D721Med (cell line): Measurements from ENCODE around the gene ANO1.
A peak's percentile ranks its signal among the peaks of the same experiment; 100 is the strongest.

Experiments used
- DNase-seq: peaks from one replicate; pipeline ENCODE4 v3.0.0; 2011; ENCODE audit warnings: low spot score; ENCODE audit not compliant: insufficient read length
- FAIRE-seq: peaks from 2 replicates; lab custom pipeline; 2011; peaks lifted over from hg19 to GRCh38; lab: Jason Lieb, UNC
- CTCF ChIP-seq: IDR thresholded peaks from 2 replicates; pipeline ENCODE4 v1.5.1; 2012; ENCODE audit warnings: mild to moderate bottlenecking, control low read depth; ENCODE audit not compliant: insufficient read depth; ENCODE audit errors: missing control alignments

ANO1 gene

DNA sequence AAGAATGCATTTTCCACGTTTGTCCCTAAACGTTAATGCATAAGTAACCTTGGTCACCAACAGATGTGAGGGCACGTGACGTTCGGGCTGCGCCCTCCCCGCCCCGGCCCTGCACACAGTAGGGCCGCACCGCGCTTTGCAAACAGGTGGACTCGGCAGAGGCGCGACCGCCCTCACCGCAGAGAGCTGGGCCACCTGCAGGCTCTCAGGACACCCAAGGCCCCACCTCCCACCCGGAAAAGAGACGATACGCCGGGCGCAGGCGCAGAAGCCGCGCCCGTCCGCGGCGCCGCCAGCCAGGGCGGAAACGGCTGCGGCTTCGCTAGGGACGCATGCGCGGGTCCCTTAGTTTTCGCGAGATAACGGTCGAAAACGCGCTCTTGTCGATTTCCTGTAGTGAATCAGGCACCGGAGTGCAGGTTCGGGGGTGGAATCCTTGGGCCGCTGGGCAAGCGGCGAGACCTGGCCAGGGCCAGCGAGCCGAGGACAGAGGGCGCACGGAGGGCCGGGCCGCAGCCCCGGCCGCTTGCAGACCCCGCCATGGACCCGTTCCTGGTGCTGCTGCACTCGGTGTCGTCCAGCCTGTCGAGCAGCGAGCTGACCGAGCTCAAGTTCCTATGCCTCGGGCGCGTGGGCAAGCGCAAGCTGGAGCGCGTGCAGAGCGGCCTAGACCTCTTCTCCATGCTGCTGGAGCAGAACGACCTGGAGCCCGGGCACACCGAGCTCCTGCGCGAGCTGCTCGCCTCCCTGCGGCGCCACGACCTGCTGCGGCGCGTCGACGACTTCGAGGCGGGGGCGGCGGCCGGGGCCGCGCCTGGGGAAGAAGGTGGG lies 125.0 kb downstream of the ANO1 start, which contains the start of gene FADD:
Gene FADD (plus strand): TSS at position 377 of the 831 bp plus-strand sequence. CDS start 164 bp downstream, at position 541.
- TF ChIP-seq CTCF: no peak
- no peak for FAIRE-seq
- DNase-seq: peak; percentile 79

GRCh38 chr11:70203751-70204465 lies 125.8 kb downstream of the ANO1 start:
- no peak for TF ChIP-seq CTCF
- FAIRE-seq (no peak), DNase-seq (no peak)

DNA sequence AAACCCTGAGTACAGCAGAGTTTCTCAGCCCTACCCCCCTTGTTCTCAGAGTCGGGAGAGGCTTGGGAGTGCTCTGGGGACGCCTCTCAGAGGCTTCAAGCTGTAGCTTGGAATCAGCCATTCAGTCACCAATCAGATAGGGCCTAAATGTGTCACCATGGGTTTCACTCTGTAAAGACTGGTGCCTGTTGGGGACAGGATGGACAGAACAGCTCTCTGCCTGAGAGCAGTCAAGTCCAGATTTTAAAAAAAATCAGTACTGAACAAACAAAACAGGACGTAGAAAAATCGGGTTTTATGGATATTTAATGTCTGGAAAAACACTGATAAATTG lies 126.3 kb downstream of the ANO1 start:
- TF ChIP-seq CTCF: no peak
- FAIRE-seq (no peak), DNase-seq (no peak)

- no peak for TF ChIP-seq CTCF
- FAIRE-seq (no peak), DNase-seq (no peak)
Measured at GRCh38 chr11:70205049-70205725, 127.1 kb downstream of the ANO1 start.

- no peak for DNase-seq
- TF ChIP-seq CTCF: no peak
- no peak for FAIRE-seq
Measured at GRCh38 chr11:70205766-70206165, 127.6 kb downstream of the ANO1 start.

DNA sequence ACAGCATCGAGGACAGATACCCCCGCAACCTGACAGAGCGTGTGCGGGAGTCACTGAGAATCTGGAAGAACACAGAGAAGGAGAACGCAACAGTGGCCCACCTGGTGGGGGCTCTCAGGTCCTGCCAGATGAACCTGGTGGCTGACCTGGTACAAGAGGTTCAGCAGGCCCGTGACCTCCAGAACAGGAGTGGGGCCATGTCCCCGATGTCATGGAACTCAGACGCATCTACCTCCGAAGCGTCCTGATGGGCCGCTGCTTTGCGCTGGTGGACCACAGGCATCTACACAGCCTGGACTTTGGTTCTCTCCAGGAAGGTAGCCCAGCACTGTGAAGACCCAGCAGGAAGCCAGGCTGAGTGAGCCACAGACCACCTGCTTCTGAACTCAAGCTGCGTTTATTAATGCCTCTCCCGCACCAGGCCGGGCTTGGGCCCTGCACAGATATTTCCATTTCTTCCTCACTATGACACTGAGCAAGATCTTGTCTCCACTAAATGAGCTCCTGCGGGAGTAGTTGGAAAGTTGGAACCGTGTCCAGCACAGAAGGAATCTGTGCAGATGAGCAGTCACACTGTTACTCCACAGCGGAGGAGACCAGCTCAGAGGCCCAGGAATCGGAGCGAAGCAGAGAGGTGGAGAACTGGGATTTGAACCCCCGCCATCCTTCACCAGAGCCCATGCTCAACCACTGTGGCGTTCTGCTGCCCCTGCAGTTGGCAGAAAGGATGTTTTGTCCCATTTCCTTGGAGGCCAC lies 128.3 kb downstream of the ANO1 start:
- DNase-seq: no peak
- FAIRE-seq: no peak
- TF ChIP-seq CTCF: no peak
